ENCODE measurements around the gene PAPLN.

Gene PAPLN

DNA sequence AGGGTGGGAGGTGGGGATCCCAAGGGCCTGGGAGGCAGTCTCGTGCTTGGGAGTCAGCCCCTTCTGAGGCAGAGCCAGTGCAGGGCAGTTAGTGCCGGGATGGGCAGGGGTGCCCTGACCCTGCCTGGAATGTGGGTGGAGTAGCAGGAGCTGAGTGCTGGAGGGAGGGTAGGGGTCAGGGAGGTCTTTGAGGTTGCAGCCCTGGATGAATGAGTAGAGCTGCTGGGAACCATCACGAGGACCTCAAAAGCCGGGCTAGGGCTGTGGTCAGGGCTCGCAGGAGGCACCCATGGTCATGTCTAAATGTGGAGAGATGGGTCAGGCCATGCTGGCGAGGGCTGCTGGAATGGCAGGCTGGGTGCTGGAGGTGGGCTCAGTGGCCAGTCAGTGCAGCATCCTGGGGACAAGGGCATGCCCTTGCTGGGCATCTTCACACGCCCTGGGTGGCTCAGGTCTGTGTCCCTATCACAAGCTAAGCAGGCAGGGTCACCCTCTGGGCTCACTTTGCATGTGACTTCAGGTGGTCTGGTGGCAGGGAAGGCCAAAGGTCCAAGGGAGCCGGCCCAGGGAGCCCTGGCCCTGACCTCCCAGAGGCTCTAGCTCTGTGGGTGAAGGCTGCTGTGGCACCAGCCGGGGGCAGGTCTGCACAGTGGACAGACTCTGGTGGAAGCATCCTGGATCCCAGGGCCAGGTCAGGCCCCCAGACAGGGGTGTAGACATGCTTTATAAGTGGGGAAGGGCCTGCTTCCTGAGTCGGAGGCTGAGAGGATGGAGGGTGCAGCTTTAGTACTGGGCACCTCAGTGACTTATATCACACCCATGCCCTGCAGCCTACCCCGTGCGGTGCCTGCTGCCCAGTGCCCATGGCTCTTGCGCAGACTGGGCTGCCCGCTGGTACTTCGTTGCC lies 24.5 kb downstream of the PAPLN start:
- no peak overlapping the region for H3K4me3 ChIP-seq (ENCODE audit: low read depth, low read length)
- TF ChIP-seq, protein P1, sequence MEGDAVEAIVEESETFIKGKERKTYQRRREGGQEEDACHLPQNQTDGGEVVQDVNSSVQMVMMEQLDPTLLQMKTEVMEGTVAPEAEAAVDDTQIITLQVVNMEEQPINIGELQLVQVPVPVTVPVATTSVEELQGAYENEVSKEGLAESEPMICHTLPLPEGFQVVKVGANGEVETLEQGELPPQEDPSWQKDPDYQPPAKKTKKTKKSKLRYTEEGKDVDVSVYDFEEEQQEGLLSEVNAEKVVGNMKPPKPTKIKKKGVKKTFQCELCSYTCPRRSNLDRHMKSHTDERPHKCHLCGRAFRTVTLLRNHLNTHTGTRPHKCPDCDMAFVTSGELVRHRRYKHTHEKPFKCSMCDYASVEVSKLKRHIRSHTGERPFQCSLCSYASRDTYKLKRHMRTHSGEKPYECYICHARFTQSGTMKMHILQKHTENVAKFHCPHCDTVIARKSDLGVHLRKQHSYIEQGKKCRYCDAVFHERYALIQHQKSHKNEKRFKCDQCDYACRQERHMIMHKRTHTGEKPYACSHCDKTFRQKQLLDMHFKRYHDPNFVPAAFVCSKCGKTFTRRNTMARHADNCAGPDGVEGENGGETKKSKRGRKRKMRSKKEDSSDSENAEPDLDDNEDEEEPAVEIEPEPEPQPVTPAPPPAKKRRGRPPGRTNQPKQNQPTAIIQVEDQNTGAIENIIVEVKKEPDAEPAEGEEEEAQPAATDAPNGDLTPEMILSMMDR (IDR thresholded peaks at IDR 0.05; ENCODE audit: borderline replicate concordance, insufficient read depth, low read depth, low read length), result no peak

DNA sequence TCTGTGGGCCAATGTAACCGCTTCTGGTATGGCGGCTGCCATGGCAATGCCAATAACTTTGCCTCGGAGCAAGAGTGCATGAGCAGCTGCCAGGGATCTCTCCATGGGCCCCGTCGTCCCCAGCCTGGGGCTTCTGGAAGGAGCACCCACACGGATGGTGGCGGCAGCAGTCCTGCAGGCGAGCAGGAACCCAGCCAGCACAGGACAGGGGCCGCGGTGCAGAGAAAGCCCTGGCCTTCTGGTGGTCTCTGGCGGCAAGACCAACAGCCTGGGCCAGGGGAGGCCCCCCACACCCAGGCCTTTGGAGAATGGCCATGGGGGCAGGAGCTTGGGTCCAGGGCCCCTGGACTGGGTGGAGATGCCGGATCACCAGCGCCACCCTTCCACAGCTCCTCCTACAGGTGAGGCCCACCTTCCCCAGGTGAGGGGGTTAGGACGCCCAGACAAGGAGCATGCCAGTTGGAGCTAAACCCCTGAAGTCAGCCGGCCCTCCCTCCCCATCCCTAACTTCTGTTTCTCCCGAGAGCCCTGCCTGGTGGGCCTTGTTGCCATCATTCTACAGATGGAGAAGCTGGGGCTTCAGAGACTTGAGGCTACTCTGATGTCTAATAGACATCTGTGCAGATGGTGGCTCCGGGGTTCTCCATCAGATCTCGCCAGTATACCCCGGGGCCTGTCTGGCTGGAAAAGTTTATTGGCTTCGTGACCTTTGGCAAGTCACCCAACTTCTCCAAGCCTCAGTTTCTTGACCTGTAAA lies 25.3 kb downstream of the PAPLN start:
- TF ChIP-seq, protein P1 (IDR thresholded peaks at IDR 0.05; ENCODE audit: borderline replicate concordance, insufficient read depth, low read depth, low read length), result no peak
- no peak overlapping the region for H3K4me3 ChIP-seq (ENCODE audit: low read depth, low read length)

DNA sequence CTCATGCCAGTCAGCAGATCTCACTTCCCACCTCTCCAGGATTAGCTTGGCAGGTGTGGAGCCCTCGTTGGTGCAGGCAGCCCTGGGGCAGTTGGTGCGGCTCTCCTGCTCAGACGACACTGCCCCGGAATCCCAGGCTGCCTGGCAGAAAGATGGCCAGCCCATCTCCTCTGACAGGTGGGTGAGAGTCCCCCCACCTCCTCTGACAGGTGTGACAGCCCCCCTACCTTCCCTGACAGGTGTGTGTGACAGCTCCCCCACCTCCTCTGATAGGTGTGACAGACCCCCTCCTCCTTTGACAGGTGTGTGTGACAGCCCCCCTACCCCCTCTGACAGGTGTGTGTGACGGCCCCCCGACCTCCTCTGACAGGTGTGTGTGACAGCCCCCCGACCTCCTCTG lies 26.3 kb downstream of the PAPLN start:
- no peak overlapping the region for H3K4me3 ChIP-seq (ENCODE audit: low read depth, low read length)
- TF ChIP-seq, protein P1 (IDR thresholded peaks at IDR 0.05; ENCODE audit: borderline replicate concordance, insufficient read depth, low read depth, low read length), result no peak

DNA sequence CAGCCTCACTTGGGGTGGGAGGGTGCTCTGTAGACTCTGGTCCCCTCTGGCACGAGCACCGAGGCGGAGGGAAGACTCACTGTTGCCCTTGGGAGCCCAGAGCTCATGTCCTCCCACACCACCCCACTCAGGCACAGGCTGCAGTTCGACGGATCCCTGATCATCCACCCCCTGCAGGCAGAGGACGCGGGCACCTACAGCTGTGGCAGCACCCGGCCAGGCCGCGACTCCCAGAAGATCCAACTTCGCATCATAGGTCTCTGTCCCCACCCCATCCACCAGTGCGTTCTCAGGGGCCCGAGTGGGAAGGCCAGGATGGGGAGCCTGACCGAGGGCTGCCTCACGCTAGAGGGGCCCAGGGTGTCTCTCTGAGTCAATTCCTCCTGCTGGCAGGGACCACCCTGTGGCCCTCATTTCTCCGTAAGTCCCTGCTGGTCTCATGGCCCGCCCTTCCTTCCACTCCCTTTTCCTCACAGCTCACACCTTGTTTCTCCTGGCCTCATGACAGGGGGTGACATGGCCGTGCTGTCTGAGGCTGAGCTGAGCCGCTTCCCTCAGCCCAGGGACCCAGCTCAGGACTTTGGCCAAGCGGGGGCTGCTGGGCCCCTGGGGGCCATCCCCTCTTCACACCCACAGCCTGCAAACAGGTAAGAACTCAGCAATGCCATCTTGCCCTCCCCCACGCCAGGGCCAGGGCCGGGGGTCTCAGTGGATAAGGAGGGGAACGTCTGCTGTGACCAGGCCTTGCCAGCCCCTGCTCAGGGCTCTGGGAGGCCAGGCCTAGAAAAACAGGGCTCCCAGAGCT lies 27.0 kb downstream of the PAPLN start:
- TF ChIP-seq, protein P1 (IDR thresholded peaks at IDR 0.05; ENCODE audit: borderline replicate concordance, insufficient read depth, low read depth, low read length), result no peak
- no peak overlapping the region for H3K4me3 ChIP-seq (ENCODE audit: low read depth, low read length)

DNA sequence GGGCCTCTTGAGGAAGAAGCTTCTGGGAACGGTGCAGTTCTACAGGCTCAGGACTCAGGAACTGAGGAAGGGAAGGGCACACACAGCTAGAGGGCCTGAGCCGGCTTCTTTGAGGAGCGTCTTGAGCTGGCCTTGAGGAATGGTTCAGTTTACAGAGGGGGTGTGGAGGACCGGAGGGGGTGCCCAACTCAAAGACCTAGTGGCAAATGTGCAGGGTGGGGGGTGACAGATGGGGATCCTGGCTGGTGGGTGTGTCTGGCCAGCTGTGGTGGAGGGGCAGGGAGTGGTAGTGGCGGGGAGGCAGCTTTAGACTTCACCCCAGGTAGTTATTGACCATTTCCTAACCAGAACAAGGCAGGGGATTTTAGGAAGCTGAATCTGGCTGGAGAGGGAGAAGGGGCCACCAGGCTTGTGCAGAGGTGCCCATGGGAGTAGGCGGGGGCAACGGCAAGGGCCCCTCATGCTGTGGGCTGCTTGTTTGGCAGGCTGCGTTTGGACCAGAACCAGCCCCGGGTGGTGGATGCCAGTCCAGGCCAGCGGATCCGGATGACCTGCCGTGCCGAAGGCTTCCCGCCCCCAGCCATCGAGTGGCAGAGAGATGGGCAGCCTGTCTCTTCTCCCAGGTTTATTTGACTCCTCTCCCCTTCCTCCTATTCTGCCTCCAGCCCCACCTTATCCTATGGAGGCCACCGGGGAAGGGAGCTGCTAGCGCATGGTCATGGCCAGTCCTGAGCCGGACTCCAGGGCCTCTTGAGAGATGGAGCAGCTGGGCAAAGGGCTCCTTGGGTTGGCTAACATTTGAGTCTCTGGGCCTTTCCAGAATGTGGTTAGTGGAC lies 27.8 kb downstream of the PAPLN start:
- TF ChIP-seq, protein P1 (IDR thresholded peaks at IDR 0.05; ENCODE audit: borderline replicate concordance, insufficient read depth, low read depth, low read length), result no peak
- H3K4me3 ChIP-seq (ENCODE audit: low read depth, low read length), result no peak overlapping the region

DNA sequence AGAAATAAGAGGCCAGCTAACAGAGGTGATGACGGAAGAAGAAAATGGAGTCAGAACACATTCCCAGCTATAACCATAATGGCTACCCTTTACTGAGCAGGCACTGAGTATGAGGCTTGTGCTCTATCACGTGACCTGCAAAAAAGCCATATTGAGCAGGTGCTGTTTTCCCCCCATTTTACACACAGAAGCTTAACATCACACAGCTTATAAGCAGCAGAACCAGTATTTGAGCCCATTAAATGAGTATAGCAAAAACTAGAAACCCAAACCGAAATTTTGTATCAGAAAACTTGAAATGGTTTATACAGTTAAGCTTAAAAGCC lies 28.4 kb downstream of the PAPLN start:
- no peak overlapping the region for H3K4me3 ChIP-seq (ENCODE audit: low read depth, low read length)
- TF ChIP-seq, protein P1 (IDR thresholded peaks at IDR 0.05; ENCODE audit: borderline replicate concordance, insufficient read depth, low read depth, low read length), result no peak

Measured in GM12875 (cell line).